Endodermal cell (in vitro differentiated cells): ENCODE data around the gene PECR. TPM values are rescaled to one million over a fixed set of nuclear protein-coding genes. Genes with fewer than 3 reads are reported as not detected.

ENCODE experiments used
- DNase-seq: peaks from one replicate; pipeline ENCODE4 v3.0.0-alpha.2; 2017
- H3K27ac ChIP-seq: 2 replicates; pipeline ENCODE4 v1.5.1; 2013; ENCODE audit warnings: mild to moderate bottlenecking, low read depth, low read length, moderate library complexity
- H3K27me3 ChIP-seq: 2 replicates; pipeline ENCODE4 v1.6.1; 2013; ENCODE audit warnings: mild to moderate bottlenecking, low read length, moderate library complexity; ENCODE audit not compliant: insufficient read depth, control insufficient read depth, poor library complexity, severe bottlenecking
- H3K36me3 ChIP-seq: 2 replicates; pipeline ENCODE4 v1.7.0; 2013; ENCODE audit warnings: mild to moderate bottlenecking, low read length, moderate library complexity; ENCODE audit not compliant: control insufficient read depth, insufficient read depth
- H3K4me1 ChIP-seq: one replicate; pipeline ENCODE4 v1.7.0; 2013; ENCODE audit warnings: low read length; ENCODE audit not compliant: control insufficient read depth, insufficient read depth
- H3K4me3 ChIP-seq: 2 replicates; pipeline ENCODE4 v1.5.1; 2013; ENCODE audit warnings: mild to moderate bottlenecking, low read length, moderate library complexity
- H3K9ac ChIP-seq: 2 replicates; pipeline ENCODE4 v1.6.1; 2013; ENCODE audit warnings: mild to moderate bottlenecking, low read length, moderate library complexity; ENCODE audit not compliant: poor library complexity, severe bottlenecking; ENCODE audit errors: extremely low read depth
- H3K9me3 ChIP-seq: 2 replicates; pipeline ENCODE4 v1.6.1; 2013; ENCODE audit warnings: mild to moderate bottlenecking, low read length, moderate library complexity; ENCODE audit not compliant: control insufficient read depth
- H3K27ac Mint-ChIP-seq: 2 replicates; pipeline ENCODE4 v1.8.0; 2020; ENCODE audit warnings: mixed read lengths
- H3K27me3 Mint-ChIP-seq: 2 replicates; pipeline ENCODE4 v1.8.0; 2021; ENCODE audit warnings: mild to moderate bottlenecking, mixed read lengths; ENCODE audit not compliant: insufficient read depth
- H3K36me3 Mint-ChIP-seq: 2 replicates; pipeline ENCODE4 v1.8.0; 2020; ENCODE audit warnings: low read depth, mixed read lengths
- H3K4me1 Mint-ChIP-seq: 2 replicates; pipeline ENCODE4 v1.8.0; 2020; ENCODE audit warnings: mixed read lengths
- H3K4me3 Mint-ChIP-seq: 2 replicates; pipeline ENCODE4 v1.8.0; 2020; ENCODE audit warnings: mild to moderate bottlenecking, moderate library complexity, mixed read lengths
- H3K9me3 Mint-ChIP-seq: 2 replicates; pipeline ENCODE4 v1.8.0; 2020; ENCODE audit warnings: mild to moderate bottlenecking, mixed read lengths
- CTCF ChIP-seq: fragments of 200-600 bp; sonication (generic); conservative IDR thresholded peaks from 2 replicates; pipeline ENCODE4 v1.5.0; 2021; ENCODE audit warnings: antibody characterized with exemption, mild to moderate bottlenecking
- WGBS, 2 experiments: methylation state at CpG; one replicate each; pipeline versions ENCODE4 v1.1.5 to v1.1.7; 2013; ENCODE audit warnings: missing lambda C conversion rate in 2 of 2, mixed read lengths in 1 of 2; ENCODE audit not compliant: insufficient coverage in 1 of 2, insufficient read length in 1 of 2; 5-methylcytosine and 5-hydroxymethylcytosine counted together
- total RNA-seq, 2 donors: library from RNA; stranded (reverse); fragmentation: NEBNext Ultra II Directional in 1 of 2; extraction: Animal tissue kit (Norgen Biotek cat#: 25700) in 1 of 2; gene quantifications; 2 replicates in 1 of 2; 3 replicates in 1 of 2; pipeline ENCODE4 v1.2.1, GENCODE V29; 2021

The PECR gene
- total RNA-seq, 2 donors from 2014 or later, result 12.5 to 17.0 TPM

- no peak for DNase-seq
- Mint-ChIP-seq H3K27me3 (no peaks in the 10 kb centered on the region), H3K9me3 (no peaks in the 10 kb centered on the region), H3K36me3 (peaks cover 4% of the 10 kb centered on the region), H3K4me3 (no peak overlapping the region), H3K27ac (no peak overlapping the region), H3K4me1 (peaks cover 5% of the 10 kb centered on the region)
- TF ChIP-seq CTCF, result no peak
- H3K4me3 ChIP-seq, result no peak overlapping the region
- H3K9me3 ChIP-seq, result no peaks in the 10 kb centered on the region
- no peaks in the 10 kb centered on the region for H3K27me3 ChIP-seq
- H3K4me1 ChIP-seq, result no peaks in the 10 kb centered on the region
- peaks cover 14% of the 10 kb centered on the region for H3K36me3 ChIP-seq
- H3K27ac ChIP-seq, result no peak overlapping the region
- no peak overlapping the region for H3K9ac ChIP-seq
- 92 to 100% methylated on average over 2 to 5 of the region's 5 CpGs for WGBS, 2 experiments
Observed at GRCh38 chr2:216066230-216066629, 15.4 kb downstream of the PECR start.

- H3K36me3 Mint-ChIP-seq, result peaks cover 6% of the 10 kb centered on the region
- Histone ChIP-seq H3K9me3 (no peaks in the 10 kb centered on the region), H3K27me3 (no peaks in the 10 kb centered on the region), H3K36me3 (peaks cover 19% of the 10 kb centered on the region), H3K9ac (no peak overlapping the region), H3K27ac (no peak overlapping the region), H3K4me3 (no peak overlapping the region), H3K4me1 (no peaks in the 10 kb centered on the region)
- H3K27me3 Mint-ChIP-seq, result no peaks in the 10 kb centered on the region
- no peak for TF ChIP-seq CTCF
- H3K27ac Mint-ChIP-seq, result no peak overlapping the region
- DNase-seq, result no peak
- 100% methylated on average over 1 of the region's 1 CpG; no CpG with 5 or more reads in 1 of the 2 experiments for WGBS, 2 experiments
- H3K4me1 Mint-ChIP-seq, result no peaks in the 10 kb centered on the region
- H3K9me3 Mint-ChIP-seq, result no peaks in the 10 kb centered on the region
- H3K4me3 Mint-ChIP-seq, result no peak overlapping the region
Observed at GRCh38 chr2:216064665-216065064, 16.9 kb downstream of the PECR start.

- no peak overlapping the region for H3K27ac Mint-ChIP-seq
- 88 to 89% methylated on average over 2 of the region's 2 CpGs for WGBS, 2 experiments
Observed at GRCh38 chr2:216064014-216064630, 17.5 kb downstream of the PECR start.

More at GRCh38 chr2:216064014-216064630, 17.5 kb downstream of the PECR start:
- Histone ChIP-seq H3K4me3 (no peak overlapping the region), H3K9me3 (no peaks in the 10 kb centered on the region), H3K9ac (no peak overlapping the region), H3K4me1 (no peaks in the 10 kb centered on the region), H3K27ac (no peak overlapping the region), H3K36me3 (peaks cover 25% of the 10 kb centered on the region), H3K27me3 (no peaks in the 10 kb centered on the region)
- H3K36me3 Mint-ChIP-seq, result peaks cover 11% of the 10 kb centered on the region
- peak; percentile 59 for TF ChIP-seq CTCF
- H3K27me3 Mint-ChIP-seq, result no peaks in the 10 kb centered on the region
- no peak overlapping the region for H3K4me3 Mint-ChIP-seq
- DNase-seq, result no peak
- peaks cover 1% of the 10 kb centered on the region for H3K9me3 Mint-ChIP-seq
- H3K4me1 Mint-ChIP-seq, result no peaks in the 10 kb centered on the region
